NCI-H345 treated with DMSO at 0.1 percent for 48 hours (cell line): ENCODE results near the gene ZNF205.

ENCODE experiments used
- DNase-seq: peaks from one replicate; lab custom pipeline; 2025; ENCODE audit not compliant: unreplicated experiment; lab: John Stamatoyannopoulos, UW

Gene ZNF205

GRCh38 chr16:3147046-3147756 is 34.8 kb downstream of the ZNF205 start:
- DNase-seq = no peak

- no peak for DNase-seq
Measured at GRCh38 chr16:3147757-3148104, 35.3 kb downstream of the ZNF205 start.

GRCh38 chr16:3148256-3149192 is 36.1 kb downstream of the ZNF205 start:
- no peak for DNase-seq

GRCh38 chr16:3149193-3149530 is 36.8 kb downstream of the ZNF205 start:
- DNase-seq = no peak

- peak; percentile 33 for DNase-seq
Measured at GRCh38 chr16:3149630-3150345, 37.4 kb downstream of the ZNF205 start.

GRCh38 chr16:3150346-3151218 is 38.2 kb downstream of the ZNF205 start:
- DNase-seq = peak; percentile 91

- no peak for DNase-seq
Measured at GRCh38 chr16:3152027-3152276, 39.6 kb downstream of the ZNF205 start.

GRCh38 chr16:3152277-3152990 is 40.0 kb downstream of the ZNF205 start:
- peak; percentile 84 for DNase-seq

GRCh38 chr16:3152991-3153368 is 40.6 kb downstream of the ZNF205 start:
- no peak for DNase-seq

GRCh38 chr16:3155181-3155580 is 42.8 kb downstream of the ZNF205 start:
- no peak for DNase-seq

GRCh38 chr16:3155972-3156371 is 43.6 kb downstream of the ZNF205 start:
- DNase-seq = no peak

- DNase-seq = peak; percentile 53
Measured at GRCh38 chr16:3157229-3158025, 45.0 kb downstream of the ZNF205 start.

- DNase-seq = no peak
Measured at GRCh38 chr16:3158026-3158509, 45.7 kb downstream of the ZNF205 start.

GRCh38 chr16:3158510-3159314 is 46.3 kb downstream of the ZNF205 start:
- DNase-seq = peak; percentile 79

- peak; percentile 44 for DNase-seq
Measured at GRCh38 chr16:3161235-3162018, 49.0 kb downstream of the ZNF205 start.

- no peak for DNase-seq
Measured at GRCh38 chr16:3164121-3164991, 52.0 kb downstream of the ZNF205 start.
